GM10266 (cell line): ENCODE measurements around the gene GNPTG.

Experiments used
- DNase-seq: peaks from one replicate; pipeline ENCODE4 v3.0.0; 2012; ENCODE audit errors: extremely low spot score
- CTCF ChIP-seq: IDR thresholded peaks from 2 replicates; pipeline ENCODE4 v1.5.1; 2012; ENCODE audit warnings: mild to moderate bottlenecking, low read depth; ENCODE audit not compliant: control insufficient read depth, insufficient read depth; ENCODE audit errors: missing control alignments

GNPTG gene

DNA sequence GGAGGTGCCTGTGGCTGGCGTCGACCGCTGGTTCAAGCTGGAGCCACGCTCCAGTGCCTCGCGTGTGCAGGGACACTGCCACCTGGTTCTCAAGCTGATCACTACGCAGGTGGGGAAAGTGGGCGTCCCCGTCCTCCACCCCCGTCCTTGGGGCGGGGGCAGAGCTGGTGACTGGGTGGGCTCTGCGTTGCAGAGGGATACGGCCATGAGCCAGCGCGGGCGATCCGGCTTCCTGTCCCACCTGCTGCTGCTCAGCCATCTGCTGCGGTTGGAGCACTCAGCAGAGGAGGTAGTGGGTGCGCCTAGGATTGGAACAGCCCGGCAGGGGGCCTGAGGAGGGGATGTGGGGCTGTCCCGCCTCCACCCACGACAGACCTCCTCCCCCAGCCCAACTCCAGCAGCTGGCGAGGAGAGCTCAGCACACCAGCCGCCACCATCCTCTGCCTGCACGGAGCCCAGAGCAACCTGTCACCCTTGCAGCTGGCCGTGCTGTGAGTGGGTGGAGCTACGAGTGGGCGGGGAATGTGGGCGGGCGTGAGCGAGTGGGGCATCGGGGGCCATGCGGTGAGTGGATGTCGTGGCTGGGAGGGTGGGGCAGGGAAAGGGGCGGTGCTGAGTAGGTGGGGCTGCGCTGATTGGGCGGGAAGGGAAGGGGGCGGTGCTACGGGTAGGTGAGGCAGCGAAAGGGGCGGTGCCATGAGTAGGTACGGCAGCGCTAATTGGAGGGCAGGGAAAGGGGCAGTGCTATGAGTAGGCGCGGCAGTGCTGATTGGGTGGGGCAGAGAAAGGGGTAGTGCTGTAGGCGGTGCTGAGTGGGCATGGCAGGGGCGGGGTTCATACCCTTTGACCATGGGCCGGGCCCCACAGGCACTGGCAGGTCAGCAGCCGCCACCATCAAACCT is 9.0 kb upstream of the GNPTG start:
- no peak for TF ChIP-seq CTCF
- DNase-seq: peak; percentile 100

DNA sequence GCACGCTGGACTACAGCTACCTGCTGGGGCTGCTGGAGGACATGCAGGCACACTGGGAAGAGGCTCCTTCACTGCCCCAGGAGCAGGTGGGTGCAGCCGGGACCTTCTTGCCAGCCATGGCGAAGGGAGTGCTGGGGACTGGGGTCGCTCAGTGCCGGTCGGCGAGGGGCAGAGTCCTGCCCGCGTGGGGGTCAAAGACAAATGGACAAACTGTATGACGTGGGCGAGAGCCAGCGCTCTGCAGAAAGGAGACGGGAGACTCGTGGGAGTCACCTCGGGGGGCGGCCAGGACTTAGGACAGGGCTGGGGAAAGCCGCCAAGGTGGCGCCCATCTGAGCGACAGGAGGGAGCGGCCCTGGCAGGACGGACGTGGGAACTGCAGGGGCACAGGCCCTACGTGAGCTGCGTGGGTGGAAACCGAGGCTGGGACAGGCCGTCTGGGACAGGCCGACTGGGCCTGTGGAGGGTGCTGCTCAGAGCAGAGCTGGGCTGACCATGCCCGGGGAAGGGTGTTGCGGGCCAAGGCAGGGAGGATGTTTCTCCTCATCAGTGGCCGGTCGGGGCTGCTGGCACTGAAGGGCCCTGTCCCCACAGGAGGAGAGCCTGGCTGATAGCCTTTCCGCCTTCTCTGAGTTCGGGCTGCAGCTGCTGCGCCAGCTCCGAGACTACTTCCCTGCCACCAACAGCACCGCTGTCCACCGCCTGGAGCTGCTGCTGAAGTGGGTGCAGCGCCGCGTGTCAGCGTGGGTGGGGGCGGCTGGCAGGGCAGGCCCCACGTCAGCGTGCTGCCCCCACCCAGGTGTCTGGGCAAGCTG is 8.1 kb upstream of the GNPTG start:
- TF ChIP-seq CTCF: no peak
- no peak for DNase-seq

GRCh38 chr16:1344499-1344898 is 7.2 kb upstream of the GNPTG start:
- DNase-seq: no peak
- TF ChIP-seq CTCF: no peak

DNA sequence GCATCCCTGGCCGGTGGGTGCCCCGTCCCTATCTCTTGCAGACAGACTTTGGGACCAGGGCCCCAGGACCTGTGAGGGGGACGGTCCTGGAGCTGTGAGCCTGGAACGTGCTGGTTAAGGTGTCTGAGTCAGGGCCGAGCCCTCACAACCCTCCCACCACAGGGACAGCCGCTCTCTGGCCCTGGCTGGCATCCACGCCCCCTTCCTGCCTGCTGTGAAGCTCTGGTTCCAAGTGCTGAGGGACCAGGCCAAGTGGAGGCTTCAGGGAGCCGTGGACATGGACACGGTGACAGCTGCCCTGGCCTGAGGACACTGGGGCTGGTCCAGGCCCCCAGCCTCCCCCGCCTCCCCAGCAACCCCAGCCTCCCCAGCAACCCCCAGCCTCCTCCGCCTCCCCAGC is 6.6 kb upstream of the GNPTG start:
- TF ChIP-seq CTCF: no peak
- DNase-seq: no peak

DNA sequence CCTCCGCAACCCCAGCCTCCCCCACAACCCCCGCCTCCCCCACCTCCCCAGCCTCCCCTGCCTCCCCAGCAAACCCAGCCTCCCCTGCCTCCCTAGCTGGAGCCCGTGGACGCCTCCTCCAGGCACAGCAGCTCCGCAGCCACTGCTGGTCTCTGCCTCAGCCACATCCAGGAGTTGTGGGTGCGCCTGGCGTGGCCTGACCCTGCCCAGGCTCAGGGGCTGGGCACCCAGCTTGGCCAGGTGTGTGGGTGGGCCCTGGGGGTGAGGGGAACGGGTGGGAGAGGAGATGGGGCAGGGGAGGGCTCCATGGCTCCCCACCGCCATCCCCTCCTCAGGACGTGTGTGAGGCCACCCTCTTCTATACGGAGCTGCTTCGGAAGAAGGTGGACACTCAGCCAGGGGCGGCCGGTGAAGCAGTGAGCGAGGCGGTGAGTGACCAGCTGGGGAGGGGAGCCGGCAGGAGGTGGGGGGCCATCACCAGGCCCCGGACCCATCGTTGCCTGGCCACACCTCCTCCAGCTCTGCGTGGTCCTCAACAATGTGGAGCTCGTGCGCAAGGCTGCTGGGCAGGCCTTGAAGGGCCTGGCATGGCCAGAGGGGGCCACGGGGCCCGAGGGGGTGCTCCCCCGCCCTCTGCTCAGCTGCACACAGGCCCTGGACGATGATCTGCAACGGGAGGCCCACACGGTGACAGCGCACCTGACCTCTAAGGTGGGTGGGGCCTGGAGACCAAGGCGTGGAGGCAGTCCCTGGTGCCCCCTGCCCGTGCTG is 5.9 kb upstream of the GNPTG start:
- TF ChIP-seq CTCF: no peak
- no peak for DNase-seq

DNA sequence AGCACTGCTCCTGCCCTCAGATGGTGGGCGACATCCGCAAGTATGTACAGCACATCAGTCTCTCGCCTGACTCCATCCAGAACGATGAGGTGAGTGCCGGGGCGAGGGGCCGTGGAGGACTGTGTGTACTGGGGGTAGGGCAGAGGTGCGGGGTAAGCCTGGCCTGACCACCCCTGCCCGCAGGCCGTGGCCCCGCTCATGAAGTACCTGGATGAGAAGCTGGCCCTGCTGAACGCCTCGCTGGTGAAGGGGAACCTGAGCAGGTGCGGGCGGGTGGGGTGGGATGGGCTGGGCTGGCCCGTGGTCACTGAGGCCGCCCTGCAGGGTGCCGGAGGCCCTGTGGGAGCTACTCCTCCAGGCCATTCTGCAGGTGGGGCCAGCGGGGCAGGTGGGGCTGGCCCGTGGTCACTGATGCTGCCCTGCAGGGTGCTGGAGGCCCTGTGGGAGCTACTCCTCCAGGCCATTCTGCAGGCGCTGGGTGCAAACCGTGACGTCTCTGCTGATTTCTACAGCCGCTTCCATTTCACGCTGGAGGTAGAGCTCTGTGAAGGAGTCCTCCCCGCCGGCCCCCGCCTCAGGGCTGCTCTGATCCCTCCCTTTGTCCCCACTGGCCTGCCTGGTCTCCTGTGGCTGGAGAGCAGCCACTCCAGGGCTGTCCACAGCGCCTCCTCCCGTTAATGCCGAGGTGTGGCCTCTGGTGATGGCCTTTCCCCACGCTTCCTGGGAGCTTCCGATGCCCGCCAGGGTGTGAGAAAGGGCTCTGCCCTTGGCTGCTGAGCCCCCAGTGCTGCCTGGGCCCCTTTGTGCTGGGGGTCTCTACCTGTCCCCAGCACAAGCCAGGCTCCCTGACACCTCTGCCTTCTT is 5.1 kb upstream of the GNPTG start:
- no peak for DNase-seq
- TF ChIP-seq CTCF: no peak
